HG03135 (cell line): ENCODE results near the gene PRRX2.

ENCODE experiments used
- ATAC-seq: cut with Tn5 transposase; IDR thresholded peaks from one replicate; pipeline ENCODE4 v1.9.1; 2021; ENCODE audit warnings: mild to moderate bottlenecking, moderate library complexity; ENCODE audit not compliant: unreplicated experiment

The PRRX2 gene

GRCh38 chr9:129701549-129701948, 36.1 kb downstream of the PRRX2 start:
- ATAC-seq = no peak

GRCh38 chr9:129702589-129703520, 37.4 kb downstream of the PRRX2 start:
- no peak for ATAC-seq

- ATAC-seq = no peak
Observed at GRCh38 chr9:129703667-129704355, 38.4 kb downstream of the PRRX2 start.

GRCh38 chr9:129704807-129705206, 39.4 kb downstream of the PRRX2 start:
- ATAC-seq = no peak

- no peak for ATAC-seq
Observed at GRCh38 chr9:129708793-129709192, 43.3 kb downstream of the PRRX2 start.

GRCh38 chr9:129709438-129710168, 44.2 kb downstream of the PRRX2 start:
- ATAC-seq = no peak

GRCh38 chr9:129710169-129710453, 44.7 kb downstream of the PRRX2 start:
- no peak for ATAC-seq

GRCh38 chr9:129712634-129713401, 47.4 kb downstream of the PRRX2 start:
- ATAC-seq = no peak

- ATAC-seq = no peak
Observed at GRCh38 chr9:129713402-129713679, 47.9 kb downstream of the PRRX2 start.

GRCh38 chr9:129714511-129715061, 49.1 kb downstream of the PRRX2 start:
- ATAC-seq = no peak

- no peak for ATAC-seq
Observed at GRCh38 chr9:129716091-129716490, 50.6 kb downstream of the PRRX2 start.

- no peak for ATAC-seq
Observed at GRCh38 chr9:129717991-129718390, 52.5 kb downstream of the PRRX2 start.

- ATAC-seq = no peak
Observed at GRCh38 chr9:129718647-129719046, 53.2 kb downstream of the PRRX2 start.

- ATAC-seq = no peak
Observed at GRCh38 chr9:129719135-129719534, 53.7 kb downstream of the PRRX2 start.

GRCh38 chr9:129720181-129720864, 54.9 kb downstream of the PRRX2 start:
- ATAC-seq = no peak

GRCh38 chr9:129720865-129721545, 55.6 kb downstream of the PRRX2 start:
- ATAC-seq = no peak

- no peak for ATAC-seq
Observed at GRCh38 chr9:129722913-129723312, 57.5 kb downstream of the PRRX2 start.

GRCh38 chr9:129724456-129725190, 59.2 kb downstream of the PRRX2 start:
- ATAC-seq = no peak

GRCh38 chr9:129725795-129726251, 60.4 kb downstream of the PRRX2 start:
- ATAC-seq = no peak
